ENCODE results near the gene APBA1.
"Not testable (repeated sequence)": the region's sequence is repeated elsewhere in the genome, so short reads cannot be mapped to it uniquely, and the experiment has no call there.

The APBA1 gene

DNA sequence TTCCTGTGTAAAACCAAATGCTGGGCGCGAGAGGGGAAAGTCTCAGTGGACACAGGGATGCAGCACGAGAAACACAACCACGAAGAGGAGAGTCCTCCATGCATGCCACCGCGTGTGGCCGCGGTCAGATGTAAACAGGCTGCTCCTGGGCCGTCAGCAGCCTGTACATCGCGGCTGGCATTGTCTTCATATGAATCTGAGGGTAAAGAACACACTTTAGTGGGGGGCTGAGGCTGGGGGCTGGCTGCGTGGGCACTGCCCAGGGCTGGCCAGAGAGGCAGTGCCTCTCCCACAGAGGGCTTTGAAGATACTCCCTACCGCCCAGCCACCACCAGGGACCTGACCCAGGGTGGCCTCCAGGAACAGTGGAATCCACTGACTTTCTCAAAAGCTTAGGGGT is 241.0 kb downstream of the APBA1 start:
- Mint-ChIP-seq H3K36me3 (no peaks in the 10 kb centered on the region), H3K4me1 (no peaks in the 10 kb centered on the region), H3K27ac (no peak overlapping the region), H3K9me3 (no peaks in the 10 kb centered on the region), H3K27me3 (peaks cover 21% of the 10 kb centered on the region), H3K4me3 (no peak overlapping the region)
- no peak for ATAC-seq

GRCh38 chr9:69430206-69430605 is 242.0 kb downstream of the APBA1 start:
- peak; percentile 8 for ATAC-seq
- Mint-ChIP-seq H3K9me3 (no peaks in the 10 kb centered on the region), H3K4me1 (no peaks in the 10 kb centered on the region)

GRCh38 chr9:69429281-69429680 is 242.9 kb downstream of the APBA1 start:
- Mint-ChIP-seq H3K4me1 (no peaks in the 10 kb centered on the region), H3K36me3 (no peaks in the 10 kb centered on the region), H3K27me3 (peaks cover 34% of the 10 kb centered on the region), H3K4me3 (no peak overlapping the region), H3K27ac (no peak overlapping the region), H3K9me3 (no peaks in the 10 kb centered on the region)
- ATAC-seq = no peak

More at GRCh38 chr9:69430206-69430605, 242.0 kb downstream of the APBA1 start:
- Mint-ChIP-seq H3K36me3 (no peaks in the 10 kb centered on the region), H3K27me3 (peaks cover 25% of the 10 kb centered on the region), H3K4me3 (no peak overlapping the region), H3K27ac (no peak overlapping the region)

DNA sequence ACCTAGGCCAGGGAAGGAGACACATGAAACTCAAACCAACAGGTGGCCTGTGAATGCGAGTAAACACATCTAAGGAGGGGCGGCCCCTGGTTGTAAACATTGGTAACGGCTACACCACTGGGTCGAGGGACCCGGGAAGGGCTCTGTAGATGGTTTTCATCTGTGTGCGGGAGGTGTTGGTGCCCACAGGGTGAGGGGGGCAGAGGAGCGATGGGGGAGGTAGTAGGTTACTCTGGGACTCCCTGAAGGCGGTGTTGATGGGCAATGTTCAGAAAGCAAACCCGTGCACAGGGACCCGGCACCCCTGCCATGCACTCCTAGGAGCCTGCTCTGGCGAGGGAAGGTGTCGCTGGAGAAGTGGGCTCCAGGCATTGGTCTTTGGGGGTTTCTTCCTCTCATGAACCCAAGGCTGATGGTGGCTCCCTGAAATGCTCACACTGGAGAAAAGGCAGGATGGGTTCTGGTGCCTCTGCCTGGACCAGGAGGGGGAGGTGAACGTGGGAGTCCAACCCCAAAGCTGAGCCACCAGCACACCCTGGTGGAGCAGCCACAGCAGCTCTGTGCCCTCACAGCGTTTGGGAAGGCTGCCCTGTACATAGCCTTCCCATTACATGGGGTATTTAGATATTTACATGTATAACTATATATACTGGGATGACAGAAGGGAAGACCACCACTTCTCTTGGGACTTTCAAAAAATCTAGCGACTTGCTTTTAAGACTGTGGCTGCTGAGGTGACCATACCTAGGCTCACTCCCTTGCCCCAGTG is 244.0 kb downstream of the APBA1 start:
- ATAC-seq = no peak
- no peak overlapping the region for H3K27ac Mint-ChIP-seq
- no peaks in the 10 kb centered on the region for H3K4me1 Mint-ChIP-seq
- no peaks in the 10 kb centered on the region for H3K9me3 Mint-ChIP-seq
- H3K36me3 Mint-ChIP-seq = no peaks in the 10 kb centered on the region
- no peak overlapping the region for H3K4me3 Mint-ChIP-seq
- peaks cover 35% of the 10 kb centered on the region for H3K27me3 Mint-ChIP-seq

DNA sequence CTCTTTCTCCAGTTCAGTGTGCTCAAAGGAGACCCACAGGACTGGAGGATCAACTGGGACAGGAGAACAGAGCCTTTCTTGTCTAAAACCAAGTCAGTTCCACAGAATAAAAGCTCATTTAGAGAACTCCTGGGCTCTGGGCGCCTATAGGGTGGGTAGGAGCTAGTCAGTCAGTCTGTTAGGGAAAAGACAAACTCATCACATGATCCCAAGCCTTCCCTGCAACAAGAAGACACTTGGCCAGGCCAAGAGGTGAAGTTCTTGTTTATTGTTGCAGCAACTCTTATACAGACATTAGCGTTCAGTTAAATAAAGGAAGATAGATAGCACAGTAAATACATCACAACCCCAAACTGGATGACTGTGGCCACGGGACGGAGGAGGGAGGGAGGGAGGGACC is 244.9 kb downstream of the APBA1 start:
- Mint-ChIP-seq H3K27me3 (peaks cover 35% of the 10 kb centered on the region), H3K4me1 (no peaks in the 10 kb centered on the region)

GRCh38 chr9:69425136-69425801 is 246.9 kb downstream of the APBA1 start:
- ATAC-seq = no peak
- no peaks in the 10 kb centered on the region for H3K36me3 Mint-ChIP-seq
- no peak overlapping the region for H3K4me3 Mint-ChIP-seq
- no peaks in the 10 kb centered on the region for H3K9me3 Mint-ChIP-seq
- peaks cover 51% of the 10 kb centered on the region for H3K27me3 Mint-ChIP-seq
- no peaks in the 10 kb centered on the region for H3K4me1 Mint-ChIP-seq
- H3K27ac Mint-ChIP-seq = no peak overlapping the region

More for the DNA sequence above, 244.9 kb downstream of the APBA1 start:
- Mint-ChIP-seq H3K9me3 (no peaks in the 10 kb centered on the region), H3K36me3 (no peaks in the 10 kb centered on the region), H3K4me3 (no peak overlapping the region), H3K27ac (no peak overlapping the region)
- ATAC-seq = no peak

DNA sequence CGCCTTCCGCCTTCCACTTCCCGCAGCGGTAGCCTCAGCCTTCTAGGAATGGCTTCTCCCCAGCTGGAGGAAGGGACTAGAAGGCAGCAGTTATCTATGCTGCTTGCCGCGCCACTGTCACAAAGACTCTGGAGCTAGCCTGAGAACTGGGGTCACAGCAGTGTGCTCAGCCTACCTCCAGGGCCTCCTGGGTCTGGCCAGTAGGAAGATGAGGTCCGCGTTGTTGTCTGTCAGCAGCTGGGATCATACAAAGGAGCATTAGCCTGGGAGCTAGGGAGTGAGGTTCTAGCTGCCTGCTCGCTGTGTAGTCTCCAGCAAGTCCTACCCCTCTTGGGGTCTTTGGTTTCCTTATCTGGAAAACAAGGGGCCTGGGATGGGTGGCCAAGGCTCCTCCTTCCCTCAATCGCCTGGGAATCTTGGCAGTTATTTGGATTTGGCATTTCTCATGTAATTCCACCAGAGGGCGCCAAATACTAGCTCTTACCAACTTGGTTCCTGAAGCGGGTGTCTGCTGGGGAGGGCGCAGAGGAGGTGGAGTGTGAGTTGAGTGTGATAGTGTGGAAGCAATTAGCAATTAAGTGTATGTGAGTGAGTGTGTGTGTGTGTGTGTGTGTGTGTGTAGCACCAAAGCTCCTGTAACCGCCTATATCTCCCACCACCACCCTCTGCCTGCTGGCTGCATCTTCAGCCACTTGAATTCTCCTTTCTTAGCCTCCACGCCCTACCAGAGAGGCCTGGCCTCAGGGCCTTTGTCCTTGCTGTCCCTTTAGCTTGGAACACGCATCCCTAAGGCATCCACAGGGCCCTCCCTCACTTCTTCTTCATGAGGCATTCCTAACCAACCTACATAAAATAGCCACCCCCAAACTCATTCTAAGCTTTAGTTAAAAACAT is 250.0 kb downstream of the APBA1 start:
- peak; percentile 56 for ATAC-seq
- Mint-ChIP-seq H3K27me3 (peaks cover 45% of the 10 kb centered on the region), H3K4me1 (no peaks in the 10 kb centered on the region)

DNA sequence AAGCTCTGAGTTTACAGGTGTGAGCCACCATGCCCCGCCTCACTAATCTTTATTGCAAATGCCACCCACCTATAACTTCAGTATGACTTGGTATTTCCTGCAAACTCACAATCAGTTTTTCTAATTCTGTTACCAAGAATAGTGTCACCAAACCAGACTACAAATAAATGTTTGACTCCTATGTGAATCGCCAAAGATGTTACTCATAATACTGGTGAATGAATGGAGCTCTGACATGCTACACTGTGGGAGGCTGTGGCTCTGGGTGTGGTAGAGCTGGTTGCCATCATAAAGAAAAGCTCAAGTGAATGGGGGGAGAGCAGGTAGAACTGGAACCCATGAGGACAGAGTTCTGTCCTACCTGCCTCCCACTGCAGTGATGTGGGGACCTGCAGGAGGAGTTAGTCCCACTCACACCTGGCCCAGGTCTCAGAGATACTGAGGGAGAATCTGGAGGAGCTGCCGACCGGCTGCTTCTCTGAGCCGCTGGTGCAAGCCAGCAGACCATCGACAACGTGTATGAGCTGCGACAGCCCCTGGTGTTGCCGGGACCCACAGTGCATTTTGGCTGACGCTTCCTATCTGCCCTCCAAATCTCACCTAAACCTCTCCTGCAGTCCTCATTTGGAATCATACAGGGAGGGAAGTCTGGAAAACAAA is 251.4 kb downstream of the APBA1 start:
- H3K27me3 Mint-ChIP-seq = peaks cover 45% of the 10 kb centered on the region
- no peaks in the 10 kb centered on the region for H3K9me3 Mint-ChIP-seq
- no peaks in the 10 kb centered on the region for H3K4me1 Mint-ChIP-seq
- ATAC-seq = no peak
- H3K4me3 Mint-ChIP-seq = no peak overlapping the region
- H3K27ac Mint-ChIP-seq = no peak overlapping the region
- H3K36me3 Mint-ChIP-seq = no peaks in the 10 kb centered on the region

More for the DNA sequence above, 250.0 kb downstream of the APBA1 start:
- H3K4me3 Mint-ChIP-seq = no peak overlapping the region
- no peak overlapping the region for H3K27ac Mint-ChIP-seq
- H3K9me3 Mint-ChIP-seq = no peaks in the 10 kb centered on the region
- H3K36me3 Mint-ChIP-seq = no peaks in the 10 kb centered on the region

DNA sequence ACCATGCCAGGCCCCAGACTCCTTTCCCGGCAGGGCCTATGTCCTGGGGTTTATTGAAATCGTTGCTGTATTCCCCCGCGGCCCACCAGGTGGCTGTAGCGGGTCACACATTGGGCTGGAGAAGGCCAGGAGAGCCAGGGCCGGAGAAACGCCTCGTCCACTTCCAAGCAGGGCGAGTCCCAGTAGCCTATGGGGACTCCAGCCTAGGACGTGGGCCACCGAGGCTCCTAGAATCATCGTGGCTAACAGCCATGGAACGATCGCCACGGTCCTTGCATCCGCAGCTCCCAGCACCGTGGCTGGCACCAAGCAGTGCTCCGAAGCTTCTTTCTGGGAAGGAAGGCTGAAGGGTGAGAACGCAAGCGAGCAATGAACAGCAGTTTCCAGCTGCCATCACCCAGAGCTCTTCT is 259.4 kb downstream of the APBA1 start:
- Mint-ChIP-seq H3K27ac (no peak overlapping the region), H3K9me3 (no peaks in the 10 kb centered on the region), H3K4me3 (no peak overlapping the region), H3K36me3 (no peaks in the 10 kb centered on the region), H3K27me3 (peaks cover 28% of the 10 kb centered on the region), H3K4me1 (no peaks in the 10 kb centered on the region)
- ATAC-seq = no peak

- ATAC-seq = no peak
Measured at GRCh38 chr9:69411931-69412740, 260.0 kb downstream of the APBA1 start.

GRCh38 chr9:69411246-69411645 is 260.9 kb downstream of the APBA1 start:
- no peak for ATAC-seq

More at GRCh38 chr9:69411931-69412740, 260.0 kb downstream of the APBA1 start:
- peaks cover 28% of the 10 kb centered on the region for H3K27me3 Mint-ChIP-seq
- H3K27ac Mint-ChIP-seq = no peak overlapping the region
- no peaks in the 10 kb centered on the region for H3K36me3 Mint-ChIP-seq
- H3K4me3 Mint-ChIP-seq = no peak overlapping the region
- no peaks in the 10 kb centered on the region for H3K4me1 Mint-ChIP-seq
- H3K9me3 Mint-ChIP-seq = no peaks in the 10 kb centered on the region

GRCh38 chr9:69409936-69410335 is 262.2 kb downstream of the APBA1 start:
- not testable (repeated sequence) for H3K36me3 Mint-ChIP-seq, ATAC-seq, H3K4me3 Mint-ChIP-seq, H3K4me1 Mint-ChIP-seq, H3K9me3 Mint-ChIP-seq, H3K27ac Mint-ChIP-seq
- H3K27me3 Mint-ChIP-seq = peaks cover 28% of the 10 kb centered on the region

More at GRCh38 chr9:69411246-69411645, 260.9 kb downstream of the APBA1 start:
- Mint-ChIP-seq H3K4me3 (no peak overlapping the region), H3K4me1 (no peaks in the 10 kb centered on the region), H3K36me3 (no peaks in the 10 kb centered on the region), H3K27me3 (peaks cover 28% of the 10 kb centered on the region), H3K9me3 (no peaks in the 10 kb centered on the region), H3K27ac (no peak overlapping the region)

- Mint-ChIP-seq H3K4me1 (no peaks in the 10 kb centered on the region), H3K9me3 (no peaks in the 10 kb centered on the region), H3K27me3 (peaks cover 14% of the 10 kb centered on the region), H3K36me3 (no peaks in the 10 kb centered on the region), H3K4me3 (no peak overlapping the region), H3K27ac (no peak overlapping the region)
- ATAC-seq = no peak
Measured at GRCh38 chr9:69400470-69400869, 271.7 kb downstream of the APBA1 start.

Measured in stimulated activated memory B cell treated with anti-CD40 and anti-IgM and Interleukin-4, amounts not matched to agents 10 μg/mL and 1 μg/mL and 100 μg/mL, for 72 hours (primary cell).